Liver (tissue), 3 donors: ENCODE results near the gene CCDC136.

ENCODE experiments used
- GABPA ChIP-seq, 2 donors: IDR thresholded peaks in 1 of 2; conservative IDR thresholded peaks in 1 of 2; 2 replicates each; pipeline ENCODE4 v1.6.1; 2016; ENCODE audit warnings: antibody characterized with exemption in 2 of 2, mild to moderate bottlenecking in 1 of 2, moderate library complexity in 1 of 2
- HNF4G ChIP-seq: IDR thresholded peaks from 2 replicates; pipeline ENCODE4 v1.6.1; 2016; ENCODE audit warnings: antibody characterized with exemption
- JUND ChIP-seq, 2 donors: IDR thresholded peaks; 2 replicates each; pipeline ENCODE4 v1.6.1; 2016; ENCODE audit warnings: antibody characterized with exemption in 2 of 2
- MAX ChIP-seq: IDR thresholded peaks from 2 replicates; pipeline ENCODE4 v1.6.1; 2016; ENCODE audit warnings: antibody characterized with exemption
- RAD21 ChIP-seq, 2 donors: IDR thresholded peaks; 2 replicates each; pipeline ENCODE4 v1.6.1; 2016; ENCODE audit warnings: antibody characterized with exemption in 2 of 2, mild to moderate bottlenecking in 2 of 2
- REST ChIP-seq: IDR thresholded peaks from 2 replicates; pipeline ENCODE4 v1.6.1; 2016; ENCODE audit warnings: antibody characterized with exemption, mild to moderate bottlenecking
- YY1 ChIP-seq: IDR thresholded peaks from 2 replicates; pipeline ENCODE4 v1.6.1; 2016; ENCODE audit warnings: antibody characterized with exemption, mild to moderate bottlenecking
- TF ChIP-seq, protein P1 (sequence below): fragments of 150-350 bp; IDR thresholded peaks from 2 replicates; pipeline ENCODE4 v1.5.1; 2017; ENCODE audit warnings: improper control_type of control experiment, low read depth, low read length; ENCODE audit not compliant: missing input control
- donor health status: healthy.
- donor health status: healthy.

GRCh38 chr7:128867842-128868623, 76.3 kb downstream of the CCDC136 start:
- TF ChIP-seq, protein P1, sequence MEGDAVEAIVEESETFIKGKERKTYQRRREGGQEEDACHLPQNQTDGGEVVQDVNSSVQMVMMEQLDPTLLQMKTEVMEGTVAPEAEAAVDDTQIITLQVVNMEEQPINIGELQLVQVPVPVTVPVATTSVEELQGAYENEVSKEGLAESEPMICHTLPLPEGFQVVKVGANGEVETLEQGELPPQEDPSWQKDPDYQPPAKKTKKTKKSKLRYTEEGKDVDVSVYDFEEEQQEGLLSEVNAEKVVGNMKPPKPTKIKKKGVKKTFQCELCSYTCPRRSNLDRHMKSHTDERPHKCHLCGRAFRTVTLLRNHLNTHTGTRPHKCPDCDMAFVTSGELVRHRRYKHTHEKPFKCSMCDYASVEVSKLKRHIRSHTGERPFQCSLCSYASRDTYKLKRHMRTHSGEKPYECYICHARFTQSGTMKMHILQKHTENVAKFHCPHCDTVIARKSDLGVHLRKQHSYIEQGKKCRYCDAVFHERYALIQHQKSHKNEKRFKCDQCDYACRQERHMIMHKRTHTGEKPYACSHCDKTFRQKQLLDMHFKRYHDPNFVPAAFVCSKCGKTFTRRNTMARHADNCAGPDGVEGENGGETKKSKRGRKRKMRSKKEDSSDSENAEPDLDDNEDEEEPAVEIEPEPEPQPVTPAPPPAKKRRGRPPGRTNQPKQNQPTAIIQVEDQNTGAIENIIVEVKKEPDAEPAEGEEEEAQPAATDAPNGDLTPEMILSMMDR = no peak
- TF ChIP-seq YY1 (no peak), RAD21 (IDR thresholded peaks at IDR 0.05) (no peak), REST (no peak), MAX (no peak), HNF4G (no peak), JUND (IDR thresholded peaks at IDR 0.05) (no peak), GABPA (IDR thresholded peaks at IDR 0.05 in 1 of 2, conservative IDR thresholded peaks at IDR 0.05 in 1 of 2) (no peak)
